CD14-positive monocyte (primary cell): ENCODE measurements around the gene NDUFB5. TPM values are rescaled to one million over a fixed set of nuclear protein-coding genes. Genes with fewer than 3 reads are reported as not detected.

Experiments used
- DNase-seq, 3 donors: peaks; one replicate each; pipeline ENCODE4 v3.0.0-alpha.2; 2011 to 2022
- H2AFZ ChIP-seq: 2 replicates; pipeline ENCODE4 v1.6.0; 2012; ENCODE audit warnings: mild to moderate bottlenecking, low read depth, low read length, inconsistent platforms; ENCODE audit not compliant: insufficient read depth, poor library complexity, severe bottlenecking
- H3K27ac ChIP-seq, 2 donors: 1 replicate in 1 of 2; 2 replicates in 1 of 2; pipeline ENCODE4 v1.5.1; 2012 to 2013; ENCODE audit warnings: low read length in 2 of 2, control low read depth in 1 of 2, inconsistent platforms in 1 of 2, low read depth in 1 of 2, mild to moderate bottlenecking in 1 of 2
- H3K27me3 ChIP-seq, 2 donors: one replicate each; pipeline versions ENCODE4 v1.6.0 to v1.6.1; 2011 to 2013; ENCODE audit warnings: low read length in 2 of 2; ENCODE audit not compliant: control insufficient read depth in 2 of 2, insufficient read depth in 2 of 2
- H3K36me3 ChIP-seq, 2 donors: replicated peaks in 1 of 2; 1 replicate in 1 of 2; 2 replicates in 1 of 2; pipeline versions ENCODE4 v1.5.1 to v1.6.1; 2012 to 2013; ENCODE audit warnings: low read length in 2 of 2, control low read depth in 1 of 2, inconsistent platforms in 1 of 2, mild to moderate bottlenecking in 1 of 2; ENCODE audit not compliant: insufficient read depth in 2 of 2, control insufficient read depth in 1 of 2
- H3K4me1 ChIP-seq, 2 donors: 1 replicate in 1 of 2; 2 replicates in 1 of 2; pipeline versions ENCODE4 v1.5.1 to v1.6.1; 2012 to 2013; ENCODE audit warnings: low read length in 2 of 2, control low read depth in 1 of 2, inconsistent platforms in 1 of 2, mild to moderate bottlenecking in 1 of 2, moderate library complexity in 1 of 2; ENCODE audit not compliant: insufficient read depth in 2 of 2, control insufficient read depth in 1 of 2
- H3K4me2 ChIP-seq: replicated peaks from 2 replicates; pipeline ENCODE3; 2012; ENCODE audit warnings: low read length, moderate library complexity, mild to moderate bottlenecking; ENCODE audit not compliant: poor library complexity, severe bottlenecking; ENCODE audit errors: extremely low read depth
- H3K4me3 ChIP-seq, 3 experiments: fragments of 200-600 bp in 1 of 3; sonication (generic) in 1 of 3; replicated peaks in 1 of 3; 1 replicate in 2 of 3; 2 replicates in 1 of 3; pipeline ENCODE4 v1.5.1; 2011 to 2013; ENCODE audit warnings: low read length in 3 of 3, mild to moderate bottlenecking in 3 of 3, control low read depth in 2 of 3, low read depth in 2 of 3, inconsistent platforms in 1 of 3, moderate library complexity in 1 of 3
- H3K79me2 ChIP-seq: 2 replicates; pipeline ENCODE4 v1.6.0; 2012; ENCODE audit warnings: mild to moderate bottlenecking, control low read depth, inconsistent platforms, low read length, moderate library complexity; ENCODE audit not compliant: insufficient read depth
- H3K9ac ChIP-seq: 2 replicates; pipeline ENCODE4 v1.6.0; 2017; ENCODE audit warnings: low read length, mild to moderate bottlenecking; ENCODE audit not compliant: insufficient read depth, poor library complexity, severe bottlenecking
- H3K9me3 ChIP-seq, 2 donors: replicated peaks in 1 of 2; 1 replicate in 1 of 2; 2 replicates in 1 of 2; pipeline versions ENCODE4 v1.5.1 to v1.6.1; 2012 to 2013; ENCODE audit warnings: low read length in 2 of 2, control low read depth in 1 of 2; ENCODE audit not compliant: control insufficient read depth in 1 of 2, insufficient read depth in 1 of 2
- H4K20me1 ChIP-seq: 2 replicates; pipeline ENCODE4 v1.6.0; 2012; ENCODE audit warnings: mild to moderate bottlenecking, low read length, control low read depth, moderate library complexity; ENCODE audit not compliant: insufficient read depth
- H3K27ac Mint-ChIP-seq, 7 donors: one replicate each; pipeline ENCODE4 v1.8.0; 2020; ENCODE audit warnings: mild to moderate bottlenecking in 7 of 7, mixed read lengths in 7 of 7, moderate library complexity in 6 of 7, inconsistent platforms in 2 of 7
- H3K27me3 Mint-ChIP-seq, 3 donors: one replicate each; pipeline ENCODE4 v1.8.0; 2021 to 2022; ENCODE audit warnings: low read depth in 3 of 3, mild to moderate bottlenecking in 3 of 3, mixed read lengths in 3 of 3, moderate library complexity in 3 of 3, inconsistent platforms in 1 of 3
- H3K36me3 Mint-ChIP-seq, 2 donors: one replicate each; pipeline ENCODE4 v1.8.0; 2020; ENCODE audit warnings: mixed read lengths in 2 of 2, inconsistent platforms in 1 of 2, mild to moderate bottlenecking in 1 of 2
- H3K4me1 Mint-ChIP-seq: one replicate; pipeline ENCODE4 v1.8.0; 2020; ENCODE audit warnings: mild to moderate bottlenecking, mixed read lengths
- H3K4me3 Mint-ChIP-seq, 2 donors: one replicate each; pipeline ENCODE4 v1.8.0; 2020; ENCODE audit warnings: mild to moderate bottlenecking in 2 of 2, mixed read lengths in 2 of 2, moderate library complexity in 1 of 2
- H3K9me3 Mint-ChIP-seq, 7 donors: one replicate each; pipeline ENCODE4 v1.8.0; 2020 to 2022; ENCODE audit warnings: mixed read lengths in 7 of 7, mild to moderate bottlenecking in 6 of 7, moderate library complexity in 6 of 7, inconsistent platforms in 2 of 7
- CTCF ChIP-seq: fragments of 200-600 bp; IDR thresholded peaks from one replicate; pipeline ENCODE4 v1.8.0; 2022; ENCODE audit warnings: antibody characterized with exemption, mild to moderate bottlenecking
- WGBS: methylation state at CpG from one replicate; pipeline ENCODE4 v1.1.5; 2013; ENCODE audit warnings: missing lambda C conversion rate; ENCODE audit not compliant: insufficient coverage; 5-methylcytosine and 5-hydroxymethylcytosine counted together
- intact Hi-C, 2 donors: fragments of 100-400 bp; cut with micrococcal nuclease; formaldehyde crosslinking; loops; one replicate each; pipeline versions ENCODE4 v1.15.0 to v1.15.1; 2023
- polyA plus RNA-seq, 3 donors: library from polyadenylated mRNA; depleted of rRNA in 1 of 3; unstranded in 2 of 3; stranded (reverse) in 1 of 3; fragments of 300-500 nt in 2 of 3; fragments of >200 nt in 1 of 3; fragmentation: Illumina TruSeq in 2 of 3; gene quantifications; 1 replicate in 2 of 3; 2 replicates in 1 of 3; pipeline ENCODE4 v1.2.3, GENCODE V29; 2012 to 2021

NDUFB5 gene
- polyA plus RNA-seq, 3 donors = 30.8 to 144 (median 132) TPM

DNA sequence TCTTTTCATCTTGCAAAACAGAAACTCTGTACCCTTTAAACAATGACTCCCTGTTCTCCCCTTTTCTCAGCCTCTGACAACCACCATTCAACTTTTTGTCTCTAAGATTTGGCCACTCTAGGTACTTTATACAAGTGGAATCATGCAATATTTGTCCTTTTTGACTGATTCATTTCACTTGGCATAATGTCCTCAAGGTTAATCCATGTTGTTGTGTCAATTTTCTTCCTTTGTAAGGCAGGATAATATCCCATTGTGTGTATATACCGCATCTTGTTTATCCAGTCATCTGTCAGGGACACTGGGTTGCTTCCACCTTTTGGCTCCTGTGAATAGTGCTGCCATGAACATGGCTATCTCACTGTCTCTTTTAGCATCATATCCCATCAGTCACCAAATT lies 58.5 kb downstream of the NDUFB5 start:
- Histone ChIP-seq H2AFZ (no peak overlapping the region), H3K4me1 (no peaks in the 10 kb centered on the region), H3K27ac (no peak overlapping the region), H3K27me3 (no peaks in the 10 kb centered on the region), H3K4me2 (no peak overlapping the region), H3K36me3 (no peaks in the 10 kb centered on the region), H3K79me2 (peaks cover 3% of the 10 kb centered on the region), H3K9ac (no peak overlapping the region), H3K4me3 (no peak overlapping the region), H4K20me1 (no peaks in the 10 kb centered on the region), H3K9me3 (no peaks in the 10 kb centered on the region)
- Mint-ChIP-seq H3K36me3 (no peaks in the 10 kb centered on the region), H3K27me3 (peaks cover 0 to 6% (median 0%) of the 10 kb centered on the region in 3 donors), H3K4me1 (no peaks in the 10 kb centered on the region), H3K9me3 (no peaks in the 10 kb centered on the region), H3K27ac (no peak overlapping the region), H3K4me3 (no peak overlapping the region)
- WGBS = no CpG with 5 or more reads among the region's 1 CpG
- no peak for TF ChIP-seq CTCF
- no peak for DNase-seq
- intact Hi-C loops = no loop called here

DNA sequence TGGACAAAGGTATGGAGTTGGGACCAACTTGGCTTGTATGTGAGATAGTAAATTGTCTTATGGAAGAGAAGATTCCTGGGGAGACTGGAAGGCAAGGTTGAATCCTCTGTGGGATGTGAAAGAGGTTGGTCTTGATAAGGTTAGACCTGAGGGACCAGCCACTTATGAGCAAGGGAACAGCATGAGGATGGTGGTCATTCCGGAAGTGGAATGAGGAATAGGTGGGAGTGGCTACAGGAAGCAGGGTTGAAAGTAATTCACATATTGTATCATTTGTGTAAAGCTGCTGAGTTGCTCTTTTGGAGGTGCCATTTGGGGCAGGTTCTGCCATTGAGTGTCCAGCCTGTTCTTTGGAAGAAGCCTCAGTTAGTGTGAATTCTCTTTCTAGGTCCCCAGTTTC lies 61.4 kb downstream of the NDUFB5 start:
- H3K9me3 Mint-ChIP-seq = peaks cover 0 to 2% (median 0%) of the 10 kb centered on the region in 7 donors
- H3K79me2 ChIP-seq = peaks cover 3% of the 10 kb centered on the region
- H3K4me1 ChIP-seq = no peaks in the 10 kb centered on the region
- no peak overlapping the region for H3K27ac Mint-ChIP-seq
- 93% methylated on average over 1 of the region's 1 CpG for WGBS
- no peak for DNase-seq
- no peaks in the 10 kb centered on the region for H3K4me1 Mint-ChIP-seq
- H2AFZ ChIP-seq = no peak overlapping the region
- peaks cover 0 to 7% (median 1%) of the 10 kb centered on the region in 3 donors for H3K27me3 Mint-ChIP-seq
- H3K4me3 ChIP-seq = no peak overlapping the region
- intact Hi-C loops = no loop called here
- no peaks in the 10 kb centered on the region for H3K27me3 ChIP-seq
- no peaks in the 10 kb centered on the region for H4K20me1 ChIP-seq
- no peaks in the 10 kb centered on the region for H3K36me3 ChIP-seq
- H3K36me3 Mint-ChIP-seq = no peaks in the 10 kb centered on the region
- no peak overlapping the region for H3K27ac ChIP-seq
- no peaks in the 10 kb centered on the region for H3K9me3 ChIP-seq
- TF ChIP-seq CTCF = no peak
- no peak overlapping the region for H3K4me3 Mint-ChIP-seq
- no peak overlapping the region for H3K4me2 ChIP-seq
- no peak overlapping the region for H3K9ac ChIP-seq
